CD8-positive, alpha-beta memory T cell (primary cell): ENCODE measurements around the gene DCTN5. TPM values are rescaled to one million over a fixed set of nuclear protein-coding genes. Genes with fewer than 3 reads are reported as not detected.
"Not testable (repeated sequence)": the region's sequence is repeated elsewhere in the genome, so short reads cannot be mapped to it uniquely, and the experiment has no call there.

Source experiments
- CTCF ChIA-PET: fragments of 350-600 bp; sonication (Branson Sonifier 250); formaldehyde crosslinking; loops from one replicate; lab custom pipeline; 2021; ENCODE audit warnings: antibody characterized with exemption; lab: Charles Lee
- POLR2A ChIA-PET: fragments of 350-600 bp; sonication (Branson Sonifier 250); formaldehyde crosslinking; loops from one replicate; lab custom pipeline; 2021; ENCODE audit warnings: antibody characterized with exemption; lab: Charles Lee
- DNase-seq, 5 donors: peaks; one replicate each; pipeline versions ENCODE4 v3.0.0 to v3.0.0-alpha.2; 2020 to 2022; ENCODE audit warnings: mixed read lengths in 1 of 5
- H3K27ac ChIP-seq: one replicate; pipeline ENCODE4 v1.7.0; 2013; ENCODE audit warnings: low read depth, mild to moderate bottlenecking, low read length, moderate library complexity
- H3K27me3 ChIP-seq: 2 replicates; pipeline ENCODE4 v1.7.0; 2013; ENCODE audit warnings: low read length, mild to moderate bottlenecking; ENCODE audit not compliant: insufficient read depth, poor library complexity, severe bottlenecking
- H3K36me3 ChIP-seq: 2 replicates; pipeline ENCODE4 v1.7.0; 2013; ENCODE audit warnings: mild to moderate bottlenecking, low read length, moderate library complexity; ENCODE audit not compliant: insufficient read depth
- H3K4me1 ChIP-seq: 2 replicates; pipeline ENCODE4 v1.7.0; 2013; ENCODE audit warnings: mild to moderate bottlenecking, low read length, moderate library complexity; ENCODE audit not compliant: insufficient read depth
- H3K4me3 ChIP-seq: 2 replicates; pipeline ENCODE4 v1.7.0; 2013; ENCODE audit warnings: mild to moderate bottlenecking, low read length
- H3K9me3 ChIP-seq: 2 replicates; pipeline ENCODE4 v1.7.0; 2013; ENCODE audit warnings: mild to moderate bottlenecking, low read length
- H3K27ac Mint-ChIP-seq, 8 donors: one replicate each; pipeline ENCODE4 v1.8.0; 2020 to 2021; ENCODE audit warnings: mixed read lengths in 8 of 8, mild to moderate bottlenecking in 6 of 8, inconsistent platforms in 3 of 8, moderate library complexity in 3 of 8
- H3K27me3 Mint-ChIP-seq, 2 donors: one replicate each; pipeline ENCODE4 v1.8.0; 2020 to 2021; ENCODE audit warnings: mixed read lengths in 2 of 2, mild to moderate bottlenecking in 1 of 2, moderate library complexity in 1 of 2
- H3K36me3 Mint-ChIP-seq, 3 donors: one replicate each; pipeline ENCODE4 v1.8.0; 2020 to 2021; ENCODE audit warnings: mixed read lengths in 3 of 3, inconsistent platforms in 1 of 3, mild to moderate bottlenecking in 1 of 3
- H3K4me1 Mint-ChIP-seq, 3 donors: one replicate each; pipeline ENCODE4 v1.8.0; 2020 to 2021; ENCODE audit warnings: mixed read lengths in 3 of 3, inconsistent platforms in 1 of 3, mild to moderate bottlenecking in 1 of 3
- H3K4me3 Mint-ChIP-seq, 7 donors: one replicate each; pipeline ENCODE4 v1.8.0; 2020 to 2021; ENCODE audit warnings: mixed read lengths in 7 of 7, mild to moderate bottlenecking in 6 of 7, moderate library complexity in 4 of 7, inconsistent platforms in 2 of 7
- H3K9me3 Mint-ChIP-seq, 5 donors: one replicate each; pipeline ENCODE4 v1.8.0; 2020 to 2022; ENCODE audit warnings: mixed read lengths in 5 of 5, mild to moderate bottlenecking in 3 of 5, moderate library complexity in 2 of 5, inconsistent platforms in 1 of 5
- polyA plus RNA-seq: library from polyadenylated mRNA; unstranded; fragments of 300-500 nt; fragmentation: Illumina TruSeq; gene quantifications from one replicate; pipeline ENCODE4 v1.2.3, GENCODE V29; 2021
- total RNA-seq, 2 experiments: library from RNA; stranded (reverse); gene quantifications; one replicate each; pipeline ENCODE4 v1.2.3, GENCODE V29; 2021

The DCTN5 gene
- total and polyA plus RNA-seq, 3 experiments from 2014 or later = 65.1 to 104 (median 99.1) TPM

- DNase-seq = no peak
- Mint-ChIP-seq H3K4me3 (no peak overlapping the region), H3K4me1 (no peaks in the 10 kb centered on the region), H3K27ac (peak overlapping the region in 1 of 8 donors; percentile 29), H3K9me3 (no peaks in the 10 kb centered on the region), H3K36me3 (peaks cover 0 to 41% (median 11%) of the 10 kb centered on the region in 3 donors), H3K27me3 (no peaks in the 10 kb centered on the region)
- H3K36me3 ChIP-seq = peaks cover 8% of the 10 kb centered on the region
- H3K4me3 ChIP-seq = no peak overlapping the region
- ChIA-PET CTCF (no interaction called here), POLR2A (no interaction called here)
- H3K27me3 ChIP-seq = no peaks in the 10 kb centered on the region
- H3K9me3 ChIP-seq = no peaks in the 10 kb centered on the region
- no peaks in the 10 kb centered on the region for H3K4me1 ChIP-seq
- no peak overlapping the region for H3K27ac ChIP-seq
These were observed 33.1 kb upstream of the DCTN5 start for GRCh38 chr16:23608194-23608593.

GRCh38 chr16:23609929-23610328 lies 31.3 kb upstream of the DCTN5 start:
- Mint-ChIP-seq H3K36me3 (peaks cover 0 to 40% (median 8%) of the 10 kb centered on the region in 3 donors), H3K4me3 (no peak overlapping the region), H3K27me3 (no peaks in the 10 kb centered on the region), H3K27ac (no peak overlapping the region), H3K4me1 (no peaks in the 10 kb centered on the region), H3K9me3 (no peaks in the 10 kb centered on the region)
- ChIA-PET POLR2A (no interaction called here), CTCF (interaction anchor here (1.8 kb wide), 1 partner anchor 13 kb away, joined by 7 read pairs; no protein-coding TSS in a partner anchor)
- DNase-seq = no peak
- Histone ChIP-seq H3K36me3 (peaks cover 4% of the 10 kb centered on the region), H3K9me3 (no peaks in the 10 kb centered on the region), H3K27ac (no peak overlapping the region), H3K4me1 (no peaks in the 10 kb centered on the region), H3K4me3 (no peak overlapping the region), H3K27me3 (no peaks in the 10 kb centered on the region)

GRCh38 chr16:23610905-23611304 lies 30.4 kb upstream of the DCTN5 start:
- H3K27me3 Mint-ChIP-seq, H3K9me3 ChIP-seq, H3K4me3 ChIP-seq, DNase-seq, H3K4me3 Mint-ChIP-seq, POLR2A ChIA-PET, H3K27ac Mint-ChIP-seq, H3K27ac ChIP-seq, CTCF ChIA-PET, H3K9me3 Mint-ChIP-seq, H3K36me3 ChIP-seq, H3K4me1 Mint-ChIP-seq, H3K27me3 ChIP-seq, H3K4me1 ChIP-seq: not testable (repeated sequence)
- H3K36me3 Mint-ChIP-seq = peaks cover under 1 to 36% (median 9%) of the 10 kb centered on the region in 3 donors

GRCh38 chr16:23611936-23612335 lies 29.3 kb upstream of the DCTN5 start:
- H3K27ac ChIP-seq = no peak overlapping the region
- CTCF ChIA-PET = no interaction called here
- Mint-ChIP-seq H3K4me1 (peaks cover 0 to 2% (median 0%) of the 10 kb centered on the region in 3 donors), H3K4me3 (no peak overlapping the region), H3K36me3 (peaks cover 4 to 40% (median 12%) of the 10 kb centered on the region in 3 donors), H3K27me3 (no peaks in the 10 kb centered on the region), H3K9me3 (no peaks in the 10 kb centered on the region), H3K27ac (no peak overlapping the region)
- H3K4me1 ChIP-seq = no peaks in the 10 kb centered on the region
- POLR2A ChIA-PET = no interaction called here
- peaks cover 4% of the 10 kb centered on the region for H3K36me3 ChIP-seq
- no peak overlapping the region for H3K4me3 ChIP-seq
- no peaks in the 10 kb centered on the region for H3K9me3 ChIP-seq
- H3K27me3 ChIP-seq = no peaks in the 10 kb centered on the region
- DNase-seq = no peak

- CTCF ChIA-PET = no interaction called here
- no peaks in the 10 kb centered on the region for H3K9me3 Mint-ChIP-seq
- no peak overlapping the region for H3K4me3 Mint-ChIP-seq
These were observed 25.5 kb upstream of the DCTN5 start for GRCh38 chr16:23615805-23616204.

GRCh38 chr16:23624092-23624491 lies 17.2 kb upstream of the DCTN5 start:
- Mint-ChIP-seq H3K4me1 (no peaks in the 10 kb centered on the region), H3K27me3 (peaks cover 0 to 2% of the 10 kb centered on the region in 2 donors), H3K9me3 (no peaks in the 10 kb centered on the region), H3K27ac (no peak overlapping the region), H3K36me3 (peaks cover 17 to 69% (median 26%) of the 10 kb centered on the region in 3 donors), H3K4me3 (no peak overlapping the region)
- Histone ChIP-seq H3K4me1 (no peaks in the 10 kb centered on the region), H3K36me3 (peaks cover 30% of the 10 kb centered on the region), H3K4me3 (no peak overlapping the region), H3K27ac (no peak overlapping the region), H3K9me3 (no peaks in the 10 kb centered on the region), H3K27me3 (no peaks in the 10 kb centered on the region)
- POLR2A ChIA-PET = no interaction called here
- DNase-seq = no peak
- CTCF ChIA-PET = no interaction called here

More at GRCh38 chr16:23615805-23616204, 25.5 kb upstream of the DCTN5 start:
- Mint-ChIP-seq H3K27me3 (no peaks in the 10 kb centered on the region), H3K36me3 (peaks cover 9 to 59% (median 18%) of the 10 kb centered on the region in 3 donors), H3K4me1 (peaks cover 0 to 2% (median 0%) of the 10 kb centered on the region in 3 donors), H3K27ac (peak overlapping the region in 2 of 8 donors; percentile 5 to 75)
- no peak overlapping the region for H3K4me3 ChIP-seq
- POLR2A ChIA-PET = no interaction called here
- no peak overlapping the region for H3K27ac ChIP-seq
- H3K27me3 ChIP-seq = no peaks in the 10 kb centered on the region
- no peaks in the 10 kb centered on the region for H3K9me3 ChIP-seq
- DNase-seq = no peak
- H3K4me1 ChIP-seq = no peaks in the 10 kb centered on the region
- H3K36me3 ChIP-seq = peaks cover 4% of the 10 kb centered on the region

GRCh38 chr16:23629516-23629915 lies 11.8 kb upstream of the DCTN5 start:
- H3K36me3 Mint-ChIP-seq = peaks cover 0 to 60% (median 16%) of the 10 kb centered on the region in 3 donors
- Histone ChIP-seq H3K27ac (no peak overlapping the region), H3K4me1 (no peaks in the 10 kb centered on the region), H3K36me3 (peaks cover 4% of the 10 kb centered on the region), H3K9me3 (no peaks in the 10 kb centered on the region), H3K27me3 (no peaks in the 10 kb centered on the region), H3K4me3 (no peak overlapping the region)
- ChIA-PET POLR2A (no interaction called here), CTCF (no interaction called here)
- no peak for DNase-seq
- H3K9me3 Mint-ChIP-seq = no peaks in the 10 kb centered on the region
- peaks cover 3 to 11% (median 8%) of the 10 kb centered on the region in 3 donors for H3K4me1 Mint-ChIP-seq
- no peaks in the 10 kb centered on the region for H3K27me3 Mint-ChIP-seq
- no peak overlapping the region for H3K4me3 Mint-ChIP-seq
- no peak overlapping the region for H3K27ac Mint-ChIP-seq

- Mint-ChIP-seq H3K27ac (peak overlapping the region in 1 of 8 donors; percentile 21), H3K36me3 (peaks cover 0 to 65% (median 20%) of the 10 kb centered on the region in 3 donors), H3K4me1 (peaks cover 3 to 11% (median 8%) of the 10 kb centered on the region in 3 donors)
- DNase-seq, H3K4me3 ChIP-seq, CTCF ChIA-PET, H3K27me3 ChIP-seq, H3K9me3 ChIP-seq, POLR2A ChIA-PET, H3K4me1 ChIP-seq, H3K4me3 Mint-ChIP-seq, H3K9me3 Mint-ChIP-seq, H3K36me3 ChIP-seq, H3K27me3 Mint-ChIP-seq, H3K27ac ChIP-seq: not testable (repeated sequence)
These were observed 9.4 kb upstream of the DCTN5 start for GRCh38 chr16:23631874-23632273.
